ENCODE measurements around the gene MUC13.

- TF ChIP-seq CTCF (IDR thresholded peaks at IDR 0.05) = no peak
- no peak for TF ChIP-seq POLR2A (IDR thresholded peaks at IDR 0.05)
Measured at GRCh38 chr3:124895756-124896155, 38.8 kb downstream of the MUC13 start.

Data from lower leg skin (tissue), 3 donors.